Mucosa of gallbladder (tissue), 1 donor: ENCODE measurements around the gene FCER1G. TPM values are rescaled to one million over a fixed set of nuclear protein-coding genes. Genes with fewer than 3 reads are reported as not detected.

ENCODE experiments used
- DNase-seq: peaks from one replicate; pipeline ENCODE4 v3.0.0-alpha.2; 2020; ENCODE audit warnings: low spot score
- total RNA-seq: library from RNA; stranded (reverse); gene quantifications from one replicate; pipeline ENCODE4 v1.2.1, GENCODE V29; 2021
- donor health status: DM: no; HTN: no; CAD: no.

The FCER1G gene
- total RNA-seq, 1 donor from 2014 or later, result 31.5 TPM

DNA sequence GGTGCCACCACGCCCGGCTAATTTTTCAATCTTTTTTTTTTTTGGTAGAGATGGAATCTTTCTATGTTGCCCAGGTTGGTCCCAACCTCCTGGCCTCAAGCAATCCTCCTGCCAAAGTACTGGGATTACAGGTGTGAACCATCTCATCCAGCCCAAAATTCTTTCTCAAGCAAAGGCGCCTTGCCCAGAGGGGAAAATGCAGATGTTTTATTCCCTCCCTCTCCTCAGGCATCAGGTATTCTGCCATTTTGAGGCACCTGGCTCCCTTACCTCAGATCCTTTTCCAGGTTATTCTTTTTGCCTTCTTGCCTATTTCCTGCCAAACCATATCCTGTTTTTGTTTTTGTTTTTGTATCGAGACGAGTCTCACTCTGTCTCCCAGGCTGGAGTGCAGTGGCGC, 26.7 kb upstream of the FCER1G start:
- DNase-seq, result no peak

DNA sequence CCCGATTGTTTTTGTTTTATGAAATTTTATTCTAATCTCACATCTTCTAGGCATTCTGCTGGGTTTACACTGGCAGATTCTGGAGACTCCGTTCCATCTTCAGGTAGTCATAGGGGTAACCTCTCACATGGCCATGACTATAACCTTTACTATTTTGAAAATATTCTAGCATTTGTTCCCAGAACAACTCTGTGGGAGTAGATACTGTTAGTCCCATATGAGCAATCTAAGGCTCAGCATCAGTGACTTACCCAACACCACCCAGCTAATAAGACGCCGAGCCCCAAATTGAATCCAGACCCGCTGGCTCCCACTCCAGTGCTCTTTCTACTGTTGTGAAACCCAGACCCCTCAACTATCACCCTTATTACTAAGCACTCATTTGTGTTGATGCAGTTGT, 26.1 kb upstream of the FCER1G start:
- no peak for DNase-seq

DNA sequence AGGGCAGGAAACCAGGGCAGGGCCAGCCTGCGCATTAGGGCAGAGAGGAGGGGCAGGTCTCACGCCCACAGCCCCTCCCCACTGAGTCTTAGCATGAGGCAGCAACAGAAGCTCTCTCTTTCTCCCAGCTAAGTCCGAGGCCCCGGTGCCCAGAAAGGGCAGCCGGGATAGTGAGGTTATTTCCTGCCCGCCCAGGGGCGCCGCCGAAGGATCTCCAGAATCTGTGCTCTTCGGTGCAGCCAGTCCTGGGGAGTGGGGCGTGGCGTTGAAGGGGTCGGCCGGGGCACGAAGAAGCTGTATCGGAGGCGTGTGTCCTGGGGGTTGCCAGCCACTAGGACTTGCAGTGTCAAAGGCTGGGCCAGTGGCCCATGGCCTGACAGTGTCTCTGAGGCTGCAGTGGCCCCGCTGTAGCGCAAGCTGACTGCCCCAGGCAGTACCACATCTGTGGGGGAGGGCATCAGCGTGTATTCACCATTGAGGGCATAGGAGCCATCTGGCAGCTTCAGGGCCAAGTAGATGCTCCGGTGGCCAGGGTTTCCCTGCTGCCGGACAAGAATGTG, 24.1 kb upstream of the FCER1G start:
- no peak for DNase-seq

DNA sequence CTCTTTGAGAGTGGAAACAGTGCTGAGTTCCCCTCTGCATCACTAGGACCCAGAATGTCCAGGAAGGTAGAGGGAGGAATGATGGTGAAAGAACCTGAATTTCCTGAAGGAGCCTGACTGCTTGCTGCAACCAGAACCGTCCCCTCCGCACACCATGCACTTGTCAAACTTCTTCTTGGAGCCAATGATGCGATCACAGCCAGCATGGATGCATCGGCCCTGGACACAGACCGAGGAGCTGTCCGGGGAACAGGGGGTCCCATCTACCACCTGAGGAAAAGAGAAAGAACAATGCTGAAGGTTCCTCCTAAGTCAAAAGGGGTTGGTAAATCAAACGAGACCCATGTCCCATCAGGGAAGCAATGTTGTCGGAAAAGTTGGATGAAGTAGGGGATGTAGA, 23.1 kb upstream of the FCER1G start:
- no peak for DNase-seq

DNA sequence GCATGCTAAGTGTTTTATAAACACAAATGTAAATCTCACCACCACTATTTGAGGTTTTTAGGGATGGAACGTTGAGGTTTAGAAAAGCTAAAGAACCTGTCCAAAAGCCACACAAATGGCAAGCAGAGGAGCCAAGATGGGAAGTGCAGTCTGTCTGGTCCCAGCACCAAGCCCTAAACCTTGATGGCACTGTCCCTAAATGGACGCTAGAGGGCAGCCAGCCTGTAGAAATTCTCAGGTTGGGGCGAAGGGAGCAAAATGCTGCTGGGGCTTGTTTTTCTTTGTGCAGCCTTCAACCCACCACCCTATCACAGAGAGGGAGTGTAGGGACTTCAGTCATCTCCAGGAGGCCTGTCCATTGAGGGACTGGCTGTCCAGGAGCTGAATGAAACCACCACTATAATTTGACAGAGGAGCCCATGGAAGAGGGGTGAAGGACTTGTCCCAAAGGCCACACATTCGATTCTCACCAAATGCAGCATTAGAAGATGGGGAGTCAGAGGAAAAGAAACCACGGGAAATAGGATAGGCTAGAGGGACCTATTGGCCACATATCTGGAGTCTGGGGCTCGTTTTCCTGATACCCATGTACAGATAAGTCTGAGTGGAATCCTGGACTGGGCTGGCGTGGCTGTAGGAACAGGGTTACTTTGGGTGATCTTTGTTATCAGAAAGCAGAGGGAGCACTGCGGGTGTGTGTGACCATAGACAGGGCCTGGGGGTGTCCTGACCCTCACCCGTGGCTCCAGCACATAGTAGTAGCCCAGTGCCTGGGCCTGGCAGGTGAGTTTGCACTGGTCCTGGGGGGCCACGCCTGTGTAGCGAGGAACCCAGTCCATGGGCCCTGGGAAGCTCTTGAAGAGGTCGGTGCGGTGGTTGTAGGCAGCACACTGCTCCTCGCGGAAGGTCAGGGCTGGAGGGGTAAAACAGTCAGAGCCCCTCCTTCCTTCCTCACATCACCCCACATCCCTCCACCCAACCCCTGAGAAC, 22.3 kb upstream of the FCER1G start:
- peak; percentile 69 for DNase-seq

DNA sequence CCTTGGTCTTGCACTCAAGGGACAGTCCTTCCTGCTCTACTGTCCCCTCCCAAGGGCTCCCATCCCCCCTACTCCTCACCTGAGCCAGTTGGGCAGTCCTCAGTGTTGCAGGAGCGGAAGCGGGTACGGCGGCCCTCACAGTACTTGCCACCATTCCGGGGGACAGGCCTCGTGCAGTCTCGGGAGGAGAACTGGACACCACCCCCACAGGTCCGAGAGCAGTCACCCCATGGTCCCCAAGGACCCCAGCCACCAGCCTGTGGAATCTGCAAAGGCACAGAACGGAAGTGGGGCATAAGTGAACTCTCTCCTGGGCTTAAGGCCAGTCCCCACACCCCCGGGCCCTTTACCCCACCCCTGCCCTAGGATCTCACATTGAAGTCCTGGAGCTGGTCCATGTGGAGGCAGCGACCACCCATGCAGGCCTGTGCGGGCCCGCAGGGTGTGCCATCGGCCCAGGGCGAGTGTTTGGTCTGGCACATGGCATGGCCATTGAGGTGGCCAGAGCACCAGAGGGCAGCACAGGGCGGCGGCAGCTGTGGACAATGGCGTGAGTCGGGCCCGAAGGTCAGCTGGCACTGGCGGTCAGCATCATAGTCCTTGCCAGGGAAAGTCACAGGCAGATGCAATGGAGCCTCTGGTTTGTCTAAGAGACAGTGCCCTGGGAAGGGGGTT, 21.4 kb upstream of the FCER1G start:
- DNase-seq, result no peak

DNA sequence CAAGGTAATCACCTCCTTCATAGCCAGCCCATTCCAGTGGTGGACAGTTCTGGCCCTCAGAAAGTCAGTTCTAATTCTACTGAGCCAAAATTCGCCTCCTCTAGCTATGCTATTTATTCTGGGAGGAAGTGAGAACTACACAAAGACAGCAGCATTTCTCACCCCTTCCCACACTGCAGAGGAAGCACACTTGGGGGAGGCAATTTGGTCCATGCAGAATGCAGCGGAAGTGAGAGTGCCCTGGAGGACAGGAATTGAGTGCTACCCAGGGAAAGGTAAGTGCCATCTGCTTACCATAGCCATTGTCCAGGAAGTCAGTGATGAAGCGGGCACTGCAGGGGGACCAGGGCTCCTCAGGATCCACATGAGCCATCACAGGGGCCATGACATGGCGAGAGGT, 19.9 kb upstream of the FCER1G start:
- DNase-seq, result no peak

DNA sequence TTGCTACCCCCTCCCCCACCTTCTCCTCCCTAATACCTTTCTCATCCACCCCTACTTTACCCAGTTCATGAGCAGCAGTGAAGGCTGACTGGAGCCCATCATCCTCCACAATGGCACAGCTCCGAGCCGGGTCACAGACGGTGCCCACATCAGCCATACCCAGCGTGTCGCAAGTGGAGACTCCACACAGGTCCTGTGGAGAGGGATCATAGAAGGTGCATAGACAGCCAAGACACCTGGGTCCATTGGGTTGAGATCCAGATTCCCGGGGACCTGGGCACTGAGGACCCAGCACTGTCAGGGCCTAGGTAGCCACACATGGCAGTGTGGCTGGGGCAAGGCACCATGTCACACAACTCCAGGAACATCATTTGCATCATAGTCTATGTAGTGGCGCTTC, 19.0 kb upstream of the FCER1G start:
- no peak for DNase-seq

DNA sequence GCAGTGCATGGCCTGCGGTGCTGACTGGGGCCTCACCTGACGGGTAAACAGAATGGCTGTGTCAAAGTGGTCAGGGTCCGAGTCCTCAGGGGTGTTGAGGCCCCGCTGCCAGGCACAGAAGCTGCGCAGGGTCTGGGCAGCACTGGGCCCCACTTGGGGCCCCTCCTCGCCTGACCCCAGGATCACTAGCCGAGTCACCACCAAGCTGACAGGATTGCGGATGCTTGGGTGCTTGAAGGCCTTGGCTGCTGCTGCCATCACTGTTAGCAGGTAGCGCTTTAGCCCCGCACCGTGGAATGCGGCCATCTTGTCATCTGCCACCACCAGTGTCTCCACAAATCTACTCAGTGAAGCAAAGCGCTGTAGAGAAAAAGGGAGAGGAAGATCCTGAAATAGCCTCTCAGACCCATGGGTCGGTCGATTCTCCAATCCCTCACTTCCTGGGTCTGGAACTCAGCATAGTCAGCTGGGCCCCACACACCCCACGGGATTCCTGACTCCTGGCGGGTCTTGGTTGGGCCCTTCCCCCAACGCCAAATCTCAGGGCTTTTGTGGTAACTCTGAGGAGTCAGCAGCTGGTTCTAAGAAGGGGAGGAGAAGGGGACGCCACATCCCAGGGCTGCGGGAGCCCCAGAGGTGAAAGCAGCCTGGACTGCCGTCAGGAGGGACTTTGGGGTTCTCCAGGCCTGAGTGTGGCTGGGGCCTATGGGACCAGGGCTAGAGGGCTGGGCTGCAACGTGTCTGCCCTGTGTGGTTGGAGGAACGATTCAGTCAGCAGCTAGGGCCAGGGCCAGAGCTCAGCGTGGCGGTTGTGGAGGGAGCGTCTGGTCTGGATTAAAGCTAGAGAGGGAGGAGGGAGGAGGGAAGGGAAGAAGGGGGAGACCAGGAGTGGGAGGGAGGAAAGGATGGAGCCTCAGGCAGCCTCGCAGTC, 18.3 kb upstream of the FCER1G start:
- DNase-seq, result peak; percentile 56

DNA sequence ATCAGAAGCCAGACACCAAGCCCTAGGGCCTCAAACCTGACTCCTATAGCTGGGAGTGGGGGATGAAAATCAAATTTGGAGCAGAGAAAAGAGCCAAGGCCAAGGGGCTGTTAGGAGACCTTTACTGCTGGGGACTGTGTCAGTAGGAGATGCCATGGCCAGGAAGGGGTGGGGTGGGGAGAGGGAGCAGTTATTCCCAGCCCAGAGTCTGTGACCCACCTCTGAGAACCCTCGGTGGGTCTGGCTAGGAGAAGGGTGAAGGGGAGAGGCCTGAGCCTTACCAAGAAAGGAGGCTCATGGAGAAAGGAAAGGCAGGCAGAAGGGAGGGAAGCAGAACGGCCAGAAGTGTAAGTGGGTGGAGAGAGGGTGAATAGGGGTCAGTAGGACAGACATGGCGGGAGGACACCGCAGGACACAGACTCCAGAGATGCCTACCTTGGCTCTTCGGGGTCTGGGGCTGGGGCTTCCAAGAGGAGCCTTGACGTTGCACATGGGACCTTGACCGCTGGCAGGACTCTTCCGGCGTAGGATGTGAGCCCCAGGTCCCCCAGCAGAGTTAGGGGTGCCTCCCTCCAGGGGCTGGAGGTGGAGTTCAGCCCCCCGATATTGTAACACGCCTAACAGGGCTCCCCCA, 17.4 kb upstream of the FCER1G start:
- no peak for DNase-seq

DNA sequence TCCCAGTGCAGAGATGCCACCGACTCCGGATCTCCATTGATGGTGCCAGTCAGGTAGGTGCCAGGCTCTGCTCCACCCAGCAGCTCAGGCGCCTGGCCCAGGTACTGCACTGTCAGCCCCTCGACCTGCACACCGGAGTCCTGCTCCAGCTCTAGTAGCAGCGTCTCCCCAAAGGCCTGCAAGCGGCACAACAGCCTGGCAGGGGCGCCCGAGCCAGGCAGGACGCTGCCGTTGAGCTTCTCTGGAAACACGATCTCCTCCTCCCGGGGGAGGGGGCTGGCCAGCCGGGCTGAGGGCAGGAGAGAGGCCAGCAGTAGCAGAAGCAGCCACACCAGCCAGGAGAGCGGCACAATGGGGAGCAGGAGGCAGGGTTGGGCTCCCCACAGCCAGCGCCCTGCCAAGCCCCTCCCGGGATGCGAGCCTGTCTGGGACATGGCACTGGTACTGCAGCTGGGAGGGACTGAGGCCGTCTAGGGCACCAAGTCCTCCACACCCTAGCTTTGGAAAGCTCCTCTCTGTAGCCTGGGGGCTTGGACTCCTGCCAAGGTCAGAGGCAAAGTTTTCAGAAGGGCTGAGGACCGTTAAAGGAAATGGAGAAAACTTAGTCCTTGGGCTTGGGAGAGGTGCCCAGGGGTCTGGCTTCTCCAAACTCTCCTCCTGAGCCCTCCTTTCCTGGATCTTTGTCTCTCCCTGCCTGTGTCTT, 16.8 kb upstream of the FCER1G start:
- DNase-seq, result no peak

DNA sequence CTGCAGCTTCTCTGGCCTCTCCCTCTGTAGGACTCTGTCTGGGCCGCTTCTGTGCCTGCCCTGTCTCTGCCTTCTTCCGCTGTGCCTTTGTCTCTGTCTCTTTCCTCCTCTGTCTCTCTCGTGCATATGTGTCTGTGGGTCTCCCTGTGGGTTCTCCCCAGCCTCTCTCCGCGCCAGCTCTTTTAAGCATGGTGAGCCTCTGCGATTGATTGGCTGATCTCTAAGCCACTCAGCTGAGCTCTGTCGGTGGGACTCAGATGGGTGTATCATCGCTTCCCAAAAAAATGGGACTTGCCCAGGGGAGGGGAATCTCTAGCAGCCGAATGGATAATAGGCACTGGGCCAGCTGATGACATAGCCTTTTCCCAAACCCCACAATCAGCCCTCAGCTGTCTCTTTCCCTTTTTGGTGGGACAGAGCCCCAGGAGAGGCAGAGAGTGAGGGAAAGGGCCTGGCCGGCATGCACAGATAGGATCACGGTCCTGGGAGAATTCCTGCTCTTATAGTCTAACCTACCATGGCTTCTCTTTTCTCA, 16.1 kb upstream of the FCER1G start, which contains the start of gene ADAMTS4:
Gene ADAMTS4 (minus strand): TSS at position 158 of the 535 bp plus-strand sequence. CDS start 427 bp downstream, outside the sequence.
- peak; percentile 63 for DNase-seq

DNA sequence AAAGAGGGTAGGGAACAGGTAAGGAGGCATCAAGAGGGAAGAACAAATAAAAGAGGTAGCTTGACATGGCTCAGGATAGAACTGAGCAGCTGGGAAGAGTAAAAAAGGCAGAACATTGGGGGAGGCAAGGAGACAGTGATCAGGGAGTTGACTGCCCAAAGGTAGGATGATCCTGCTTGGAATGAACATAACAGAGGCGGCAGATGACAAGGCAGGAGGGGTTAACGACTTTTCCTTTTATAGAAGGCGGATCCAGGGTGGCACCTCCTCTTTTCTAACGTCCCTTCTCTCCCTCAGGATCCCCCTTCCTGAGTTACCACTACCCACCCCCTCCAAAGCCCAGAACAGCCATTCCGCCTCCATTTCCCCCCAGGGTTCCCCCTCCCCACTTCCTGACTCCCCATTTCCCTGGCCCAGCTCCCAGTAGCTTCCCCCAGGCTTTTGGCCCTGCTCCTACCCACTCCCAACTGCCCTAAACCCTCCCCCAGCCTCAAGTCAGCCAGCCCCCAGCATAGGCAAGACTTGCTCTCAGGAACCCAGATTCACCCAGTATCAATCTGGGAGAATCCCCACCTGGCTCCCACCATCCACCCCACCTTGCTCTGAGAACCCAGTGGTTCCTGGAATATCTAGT, 15.5 kb upstream of the FCER1G start:
- no peak for DNase-seq

DNA sequence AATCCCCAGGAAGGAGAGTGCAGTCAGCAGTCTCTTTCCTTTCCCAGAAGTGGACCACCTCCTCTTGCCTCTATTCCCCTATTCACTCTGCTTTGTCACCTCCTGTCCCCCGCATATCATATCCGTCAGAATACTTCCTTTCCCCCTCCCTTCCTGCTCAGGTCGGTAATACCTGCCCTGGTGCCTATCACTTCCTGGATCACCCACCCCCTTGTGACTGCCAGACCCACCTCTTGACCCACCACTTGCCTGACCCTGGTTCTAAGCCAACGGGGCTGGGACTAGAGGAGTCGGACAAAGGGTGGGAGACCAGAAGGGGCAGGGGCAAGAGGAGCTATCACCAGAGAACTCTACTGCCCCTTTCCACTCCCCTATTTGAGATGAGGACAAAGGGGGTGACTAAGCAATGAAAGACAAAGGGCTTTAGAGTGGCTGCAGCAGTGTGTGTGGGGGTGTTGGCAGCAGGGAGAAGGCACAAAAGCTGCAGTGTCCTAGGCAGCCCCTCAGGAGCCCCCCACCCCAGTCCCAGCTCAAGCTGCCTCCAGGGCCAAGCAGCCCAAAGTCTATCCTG, 14.6 kb upstream of the FCER1G start:
- no peak for DNase-seq

DNA sequence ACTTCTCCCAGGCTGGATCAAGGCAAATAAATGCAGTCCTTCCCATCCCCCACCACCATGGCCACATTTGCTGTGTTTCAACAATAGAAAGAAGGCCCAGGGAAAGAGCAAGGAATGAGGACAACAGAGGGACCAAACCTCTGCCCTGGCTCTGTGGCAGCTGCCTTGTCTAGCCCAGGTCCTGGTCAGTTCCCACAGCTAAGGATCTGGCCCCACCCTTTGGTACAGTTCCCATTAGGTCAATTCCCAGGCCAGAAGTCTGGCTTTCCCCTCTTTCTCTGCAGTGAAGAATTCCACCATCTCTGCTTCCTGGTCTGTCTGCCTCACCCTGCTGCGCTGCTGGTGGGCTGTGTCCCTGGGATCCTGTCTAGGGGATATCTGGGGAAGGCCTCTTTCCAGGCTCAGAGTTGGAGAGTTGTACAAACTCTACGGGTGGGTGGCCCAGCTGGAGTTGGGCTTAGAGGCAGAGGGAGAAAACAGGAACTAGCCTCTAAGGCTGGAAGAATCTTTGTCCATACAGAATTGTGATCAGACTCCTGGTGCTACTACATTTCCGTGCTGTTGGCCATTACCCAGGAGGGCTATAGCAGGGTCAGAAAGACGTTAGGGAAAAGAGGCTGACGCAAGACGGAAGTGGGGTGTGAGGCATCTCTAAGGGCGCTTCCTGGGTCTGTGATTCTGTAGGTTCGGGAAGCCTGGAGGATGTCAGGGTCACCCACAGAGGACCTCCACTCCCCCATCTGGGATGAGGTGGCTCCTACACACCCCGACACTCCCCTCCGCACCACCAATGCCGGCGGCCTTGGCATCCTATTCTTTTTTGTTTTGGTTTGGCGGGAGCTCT, 13.9 kb upstream of the FCER1G start:
- peak; percentile 41 for DNase-seq

DNA sequence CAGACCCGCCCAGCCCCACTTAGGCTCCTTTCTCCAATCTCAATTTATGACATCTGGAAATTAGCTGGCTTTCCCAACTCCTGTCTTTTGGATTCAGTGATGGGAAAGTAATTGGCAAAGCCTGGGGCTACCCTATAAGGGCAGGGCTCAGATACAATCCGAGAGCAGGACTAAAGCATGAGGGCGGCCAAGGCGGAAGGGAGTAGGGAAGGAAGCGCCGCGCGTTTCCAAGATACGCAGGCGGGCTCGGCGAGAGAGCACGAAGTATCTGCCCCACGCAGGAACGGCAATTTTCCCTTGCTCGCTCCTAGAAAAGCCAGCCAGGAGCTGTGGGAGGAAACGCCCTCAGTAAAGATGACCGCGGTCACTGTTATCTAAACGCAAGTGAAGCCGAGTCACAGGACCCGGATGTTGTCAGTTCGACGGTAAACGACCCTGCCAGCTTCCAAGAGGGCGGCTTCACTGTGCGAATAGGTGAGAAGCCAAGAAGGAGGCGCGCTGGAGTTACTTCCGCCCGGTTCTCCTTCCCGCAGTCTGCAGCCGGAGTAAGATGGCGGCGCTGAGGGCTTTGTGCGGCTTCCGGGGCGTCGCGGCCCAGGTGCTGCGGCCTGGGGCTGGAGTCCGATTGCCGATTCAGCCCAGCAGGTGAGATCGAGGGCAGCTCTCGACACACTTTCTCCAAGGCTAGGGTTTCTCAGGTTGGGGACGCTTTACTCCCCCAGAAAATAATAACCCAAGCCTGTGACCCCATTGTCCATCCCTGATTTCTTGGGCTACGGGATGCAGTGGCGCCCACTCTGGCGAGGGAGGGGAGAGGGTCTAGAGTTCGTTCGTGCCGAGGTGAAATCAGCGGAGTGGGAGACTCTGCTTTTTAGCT, 13.0 kb upstream of the FCER1G start, which contains the start of gene NDUFS2:
Gene NDUFS2 (plus strand): TSS at position 532 of the 877 bp plus-strand sequence. CDS start 19 bp downstream, at position 551.
- peak; percentile 98 for DNase-seq
